CD4-positive, alpha-beta T cell treated with Interleukin-10 for 1 hour (primary cell): Measurements from ENCODE around the gene TMEM131.
"Not testable (repeated sequence)": the region's sequence is repeated elsewhere in the genome, so short reads cannot be mapped to it uniquely, and the experiment has no call there.

Experiments
- DNase-seq: peaks from one replicate; pipeline ENCODE4 v3.0.0-alpha.2; 2020

Gene TMEM131

DNA sequence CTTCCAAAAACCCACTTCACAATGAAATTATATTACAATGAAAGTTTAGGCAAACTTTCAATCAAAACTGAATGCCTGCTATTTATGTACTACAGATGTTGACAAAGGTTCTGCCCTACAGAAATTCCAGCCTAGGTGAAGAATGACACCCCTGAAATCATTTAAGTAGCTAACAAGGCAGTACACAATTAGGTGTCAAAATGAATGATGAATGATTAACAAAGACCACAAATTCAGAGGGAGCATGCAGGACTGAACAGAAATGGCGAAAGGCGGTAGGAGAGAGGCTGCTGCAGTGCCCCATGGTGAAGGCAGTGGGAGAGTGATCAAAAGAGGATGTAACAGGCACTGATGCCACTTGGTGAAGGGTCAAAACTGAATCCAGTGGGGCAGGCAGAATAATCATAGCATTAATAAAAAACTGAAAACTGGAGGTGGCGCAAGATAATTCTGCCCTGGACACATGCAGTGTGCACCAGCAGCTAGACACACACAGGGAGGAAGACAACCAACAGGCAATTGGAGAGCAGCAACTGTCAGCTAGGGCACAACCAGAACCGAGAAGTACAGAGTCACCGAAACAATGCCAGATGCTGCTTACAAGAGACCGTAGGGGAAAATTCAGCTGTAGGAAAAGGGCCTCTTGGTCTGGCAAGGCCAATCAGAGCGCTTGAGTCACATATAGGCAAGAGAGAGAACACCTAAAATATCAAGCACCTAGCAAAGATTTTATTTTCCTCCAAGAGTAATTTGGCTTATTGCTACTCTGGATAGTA is 4.5 kb downstream of the TMEM131 start:
- no peak for DNase-seq

DNA sequence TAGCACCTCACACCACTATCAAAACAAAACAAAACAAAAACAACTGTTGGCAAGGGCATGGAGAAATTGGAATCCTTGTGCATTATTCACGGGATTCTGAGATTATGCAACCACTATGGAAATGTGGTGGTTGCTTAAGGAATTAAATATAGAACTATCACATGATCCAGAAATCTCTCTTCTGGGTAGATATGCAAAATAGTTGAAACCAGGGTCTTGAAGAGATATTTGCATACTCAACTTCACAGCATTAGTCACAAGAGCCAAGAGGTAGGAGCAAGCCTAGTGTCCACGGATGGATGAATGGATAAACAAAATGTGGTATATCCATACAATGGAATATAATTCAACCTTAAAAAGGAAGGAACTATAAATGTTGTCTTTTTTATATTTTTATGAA is 7.0 kb downstream of the TMEM131 start:
- DNase-seq: no peak

DNA sequence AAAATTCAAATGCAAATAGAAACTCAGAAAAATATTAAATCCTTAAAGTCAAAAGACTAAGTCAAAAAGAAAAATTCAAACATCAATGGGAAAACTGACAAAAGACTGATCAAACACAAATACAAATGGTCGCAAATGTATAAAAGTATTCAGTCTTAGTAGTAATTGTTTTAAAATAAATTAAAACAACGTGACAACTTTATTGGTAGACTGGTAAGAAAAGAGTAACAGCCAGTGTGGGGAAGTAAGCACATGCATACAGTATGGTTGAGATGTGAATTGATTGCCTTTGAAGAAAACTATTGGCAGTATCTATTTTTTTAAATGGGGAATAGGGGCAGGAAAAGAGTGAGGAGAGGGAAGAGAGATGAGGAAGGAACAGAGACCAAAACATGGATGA is 9.8 kb downstream of the TMEM131 start:
- no peak for DNase-seq

DNA sequence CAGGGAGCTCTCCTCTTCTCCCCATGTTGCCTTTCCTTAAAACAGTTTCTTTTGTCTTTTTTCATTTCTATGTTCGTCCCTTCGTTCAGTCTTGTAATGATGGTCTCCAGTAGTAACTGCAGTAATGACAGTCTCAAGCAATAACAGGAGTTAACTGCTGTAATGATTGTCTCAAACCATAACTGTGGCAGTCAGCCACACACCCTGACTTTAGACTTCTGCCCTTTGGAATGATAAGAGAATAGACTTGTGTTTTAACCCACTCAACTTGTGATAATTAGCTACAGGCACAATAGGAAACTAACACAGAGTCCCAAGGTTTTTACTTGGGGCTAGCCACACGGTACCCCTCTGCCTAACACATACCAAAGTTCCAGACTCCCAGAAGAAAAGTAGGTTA is 12.1 kb downstream of the TMEM131 start:
- no peak for DNase-seq

DNA sequence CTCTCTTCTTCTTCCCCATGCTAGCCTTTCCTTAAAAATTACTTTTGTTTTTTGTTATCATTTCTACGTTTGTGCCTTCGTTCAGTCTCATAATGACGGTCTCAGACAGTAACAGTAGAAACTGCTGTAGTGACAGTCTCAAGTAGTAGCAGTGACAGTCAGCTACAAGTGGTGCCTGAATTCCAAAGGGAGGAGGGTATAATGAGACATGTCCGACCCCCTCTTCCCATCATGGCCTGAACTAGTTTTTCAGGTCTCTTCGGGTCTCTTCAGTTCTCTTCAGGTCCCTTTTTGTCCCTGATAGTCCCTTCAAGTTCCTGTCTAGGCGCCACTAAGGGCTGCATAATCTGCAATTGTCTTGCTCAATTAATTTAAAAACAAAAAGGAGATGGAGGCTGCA is 12.6 kb downstream of the TMEM131 start:
- no peak for DNase-seq

DNA sequence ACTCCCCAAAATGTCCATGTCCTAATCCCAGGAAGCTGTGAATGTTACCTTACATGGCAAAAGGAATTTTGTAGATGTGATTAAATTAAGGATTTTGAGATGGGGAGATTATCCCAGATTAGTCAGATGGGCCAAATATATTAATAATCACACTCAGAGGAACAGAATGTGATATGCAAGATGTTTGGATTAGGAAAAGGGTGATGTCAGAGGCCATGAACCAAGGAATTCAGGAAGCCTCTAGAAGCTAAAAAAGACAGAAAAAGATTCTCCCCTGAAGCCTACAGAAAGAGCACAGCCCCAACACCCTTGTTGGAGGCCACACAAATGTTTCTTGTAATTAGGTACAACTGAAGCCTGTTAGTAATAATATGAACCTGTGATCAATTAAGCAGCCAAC is 13.1 kb downstream of the TMEM131 start:
- DNase-seq: no peak

DNA sequence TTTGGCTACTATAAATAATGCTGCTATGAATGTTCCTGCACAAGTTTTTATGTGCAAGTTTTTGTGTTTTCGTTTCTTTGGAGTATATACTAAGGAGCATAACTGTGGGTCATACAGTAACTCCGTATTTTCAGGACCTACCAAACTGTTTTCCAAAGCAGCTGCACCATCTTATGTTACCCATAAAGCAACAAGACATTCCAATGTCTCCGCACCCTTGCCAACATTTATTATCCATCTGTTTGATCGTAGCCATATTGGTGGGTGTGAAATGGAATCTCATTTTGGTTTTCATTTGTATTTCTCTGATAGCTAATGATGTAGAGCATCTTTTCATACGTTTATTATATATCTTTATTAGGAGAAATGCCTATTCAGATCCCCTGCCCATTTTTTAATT is 13.8 kb downstream of the TMEM131 start:
- DNase-seq: no peak

DNA sequence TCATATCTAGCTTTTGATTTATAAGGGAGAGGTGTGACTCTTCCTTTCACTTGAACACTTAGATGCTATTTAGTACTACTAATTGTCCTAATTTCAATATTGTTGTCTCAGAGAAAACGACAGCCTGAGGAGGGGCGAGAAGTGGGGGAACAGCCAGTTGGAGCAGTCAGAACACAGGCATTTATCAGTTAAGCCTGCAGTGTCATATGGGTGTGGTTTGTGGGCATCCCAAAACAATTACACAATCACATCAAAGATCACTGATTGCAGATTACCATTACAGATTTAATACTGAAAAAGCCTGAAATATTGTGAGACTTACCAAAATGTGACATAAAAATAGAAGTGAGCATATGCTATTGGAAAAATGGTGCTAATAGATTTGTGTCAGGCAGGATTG is 15.8 kb downstream of the TMEM131 start:
- DNase-seq: no peak

DNA sequence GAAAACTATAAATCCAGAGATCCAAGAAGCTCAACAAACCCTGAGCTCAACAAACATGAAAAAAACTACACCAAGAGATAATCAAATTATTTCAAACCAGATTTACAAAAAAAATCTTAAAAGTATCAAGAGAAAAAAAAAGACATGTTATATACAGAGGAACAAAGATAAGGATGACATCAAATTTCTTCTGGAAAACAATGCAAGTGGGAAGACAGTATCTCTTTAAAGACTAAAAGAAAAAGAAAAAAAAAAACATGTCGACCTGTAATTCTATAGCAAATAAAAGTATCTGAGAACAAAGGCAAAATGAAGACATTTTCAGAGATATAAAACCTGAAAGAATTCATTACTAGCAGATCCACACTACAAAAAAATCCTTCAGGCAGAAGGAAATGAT is 21.3 kb downstream of the TMEM131 start:
- DNase-seq: no peak

DNA sequence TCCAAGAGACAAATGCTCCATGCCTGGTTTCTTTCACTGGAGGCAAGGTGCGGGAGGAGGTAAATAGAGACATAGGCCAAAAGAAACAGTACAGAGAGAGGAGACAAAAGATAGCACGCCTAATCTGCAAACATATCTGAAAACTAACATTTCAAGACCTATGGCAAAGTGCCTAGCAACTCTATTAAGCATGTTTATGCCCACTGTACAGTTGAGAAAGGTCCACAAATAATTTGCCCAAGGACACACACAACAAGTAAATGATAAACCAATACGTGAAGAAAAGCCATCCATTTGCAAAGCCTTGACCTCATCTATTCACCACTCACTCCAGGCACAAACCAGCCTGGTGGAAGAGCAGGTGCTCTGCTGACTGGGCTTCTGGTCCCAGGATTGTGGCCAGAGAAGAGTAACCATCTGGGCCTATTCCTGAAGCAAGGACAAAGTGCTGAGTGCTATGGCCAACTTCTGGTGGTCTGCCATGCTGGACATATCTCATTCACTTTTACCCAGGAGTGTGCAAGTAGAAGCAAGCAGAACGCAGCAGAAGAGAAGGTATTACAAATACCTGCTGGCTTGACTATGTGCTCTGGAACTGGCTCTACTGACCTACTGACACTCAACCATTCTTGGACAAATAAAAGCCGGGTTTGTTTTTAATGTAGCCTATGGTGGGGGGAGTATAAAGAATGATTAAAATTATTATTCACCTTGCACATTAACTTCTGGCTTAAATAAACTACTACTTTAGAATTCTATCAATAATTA is 25.3 kb downstream of the TMEM131 start:
- DNase-seq: no peak

DNA sequence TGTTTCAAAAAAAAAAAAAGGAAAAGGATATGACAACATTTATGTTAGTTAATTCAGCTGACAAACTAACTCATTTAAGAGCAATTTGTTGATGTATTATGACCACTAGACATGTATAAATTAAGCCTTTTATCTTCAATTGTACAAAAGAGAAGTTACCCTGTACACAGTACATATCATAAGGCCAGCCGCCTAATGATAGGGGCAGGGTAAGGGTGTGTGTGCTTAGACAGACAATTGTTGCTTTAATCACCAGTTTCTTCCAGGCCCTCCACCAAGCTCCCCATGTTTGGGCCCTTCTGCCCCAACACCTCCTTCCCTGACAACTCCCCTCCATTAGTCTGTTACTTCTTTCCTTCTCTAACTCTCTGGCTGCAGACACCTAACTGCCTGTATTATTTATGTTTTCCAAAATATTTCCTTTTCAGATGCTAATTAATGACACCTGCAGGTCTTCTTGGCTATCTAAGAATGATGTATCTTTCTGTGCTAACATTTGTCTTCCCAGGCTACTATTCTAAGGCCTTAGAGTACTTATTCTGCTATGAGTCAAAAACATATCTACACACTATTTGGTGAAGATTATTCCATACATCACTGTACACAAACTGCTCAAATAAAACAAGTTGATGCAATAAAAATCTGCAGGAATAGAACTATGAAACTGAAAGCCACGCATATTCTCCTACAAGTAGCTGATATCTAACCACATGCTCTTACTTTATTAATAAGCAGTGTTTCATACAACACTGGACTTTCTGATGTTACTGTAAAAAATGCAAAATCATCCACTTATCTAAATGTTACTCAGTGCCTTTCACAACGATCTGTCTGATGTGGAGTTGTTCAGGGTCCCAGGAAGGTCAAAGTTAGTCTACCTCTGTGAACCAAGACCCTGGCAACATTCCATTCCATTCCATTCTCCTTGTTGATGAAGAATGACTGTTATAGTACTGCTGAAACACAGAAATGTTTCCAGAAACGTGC is 26.4 kb downstream of the TMEM131 start:
- DNase-seq: no peak

DNA sequence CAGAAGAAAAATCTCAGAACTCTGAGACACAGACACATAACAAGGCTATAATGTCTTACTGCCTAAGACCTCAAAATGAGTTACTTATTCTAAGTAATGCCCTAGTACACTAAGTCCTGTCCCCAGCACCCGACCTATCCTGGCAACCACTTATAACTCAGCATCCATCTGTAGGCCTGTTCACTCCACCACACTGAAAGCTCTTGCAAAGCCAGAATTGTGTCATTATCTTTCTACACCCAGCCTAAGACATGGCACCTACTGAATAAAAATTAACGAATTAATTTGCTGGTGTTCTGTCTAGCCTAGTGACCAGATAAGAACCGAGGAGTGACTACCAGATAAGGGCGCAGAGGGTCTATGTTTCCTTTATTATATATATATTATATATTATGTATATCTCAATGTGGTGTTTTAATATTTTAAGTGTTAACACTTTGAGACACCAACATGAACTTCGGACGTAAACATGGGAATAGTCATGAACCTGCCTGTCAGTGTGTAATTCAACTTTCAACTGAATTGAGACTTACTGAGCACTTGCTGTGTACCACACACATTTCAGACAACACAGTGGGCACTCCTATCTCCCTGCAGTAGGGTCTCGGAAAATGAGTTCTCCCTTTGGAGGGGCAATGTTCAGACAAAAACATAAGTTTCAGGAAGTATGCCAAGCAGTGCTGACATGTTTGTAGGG is 27.7 kb downstream of the TMEM131 start:
- no peak for DNase-seq

DNA sequence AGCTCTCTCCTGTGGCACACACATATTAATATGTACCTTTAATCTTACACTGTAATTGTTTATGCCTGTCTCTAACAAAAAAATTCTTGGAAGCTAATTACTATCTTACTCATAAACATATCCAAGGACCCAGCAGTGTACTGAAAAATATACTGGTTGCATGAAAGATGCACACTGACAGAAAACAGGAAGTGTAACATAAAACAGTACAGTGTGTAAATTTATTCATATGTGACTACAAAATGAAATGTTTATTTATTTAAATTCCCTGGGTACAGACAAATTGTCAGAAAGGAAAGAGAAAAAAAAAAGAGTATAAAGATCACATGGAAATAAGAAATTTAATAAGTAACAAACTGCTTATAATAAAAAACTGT is 28.5 kb downstream of the TMEM131 start:
- DNase-seq: no peak

DNA sequence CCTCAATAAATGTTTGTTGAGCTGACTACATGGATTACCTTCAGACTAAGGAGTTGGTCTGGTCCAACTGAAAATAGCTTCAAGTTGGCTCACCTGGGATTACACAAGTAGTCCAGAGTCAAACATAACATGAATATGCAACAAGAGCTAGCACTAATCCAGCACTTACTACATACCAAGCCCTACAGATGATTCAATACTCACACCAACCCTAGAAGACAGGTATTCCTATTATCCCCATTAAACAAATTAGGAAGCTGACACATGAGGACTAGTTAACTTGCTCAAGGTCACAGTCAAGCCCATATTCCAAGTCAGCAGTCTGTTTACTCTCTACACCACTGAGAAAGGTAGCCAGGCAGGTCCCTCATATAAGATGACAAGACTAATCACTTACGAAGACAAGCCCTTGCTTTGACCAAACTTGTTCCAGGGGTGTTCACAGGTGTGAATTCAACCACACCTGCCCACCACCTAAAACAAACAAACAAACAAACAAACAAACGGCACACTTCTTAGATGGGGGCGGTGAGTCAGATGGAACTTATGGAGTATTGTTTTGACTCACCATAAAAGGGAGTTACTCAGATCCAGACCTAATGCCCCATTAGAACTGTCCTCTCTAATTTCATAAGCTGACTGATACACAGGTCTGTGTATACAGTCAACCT is 29.1 kb downstream of the TMEM131 start:
- DNase-seq: no peak

DNA sequence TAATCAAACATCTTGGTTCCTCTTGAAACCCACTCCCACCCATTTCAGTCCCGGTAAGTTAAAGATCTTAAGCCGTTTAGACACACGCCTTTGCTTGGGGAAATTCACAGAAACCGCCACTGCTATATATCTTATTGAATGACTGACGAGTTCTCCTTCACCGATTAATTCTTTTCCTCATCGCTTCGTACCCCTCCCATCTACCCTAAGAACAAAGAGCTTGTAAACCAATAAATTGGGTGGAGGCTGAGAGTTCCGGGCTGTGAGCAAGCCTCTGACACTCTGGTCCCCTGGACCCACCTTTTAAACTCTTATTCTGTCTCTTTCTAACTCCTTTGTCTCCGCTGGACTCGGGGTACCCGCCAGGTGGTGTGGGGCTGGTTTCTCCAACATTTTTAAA is 30.6 kb downstream of the TMEM131 start:
- no peak for DNase-seq

DNA sequence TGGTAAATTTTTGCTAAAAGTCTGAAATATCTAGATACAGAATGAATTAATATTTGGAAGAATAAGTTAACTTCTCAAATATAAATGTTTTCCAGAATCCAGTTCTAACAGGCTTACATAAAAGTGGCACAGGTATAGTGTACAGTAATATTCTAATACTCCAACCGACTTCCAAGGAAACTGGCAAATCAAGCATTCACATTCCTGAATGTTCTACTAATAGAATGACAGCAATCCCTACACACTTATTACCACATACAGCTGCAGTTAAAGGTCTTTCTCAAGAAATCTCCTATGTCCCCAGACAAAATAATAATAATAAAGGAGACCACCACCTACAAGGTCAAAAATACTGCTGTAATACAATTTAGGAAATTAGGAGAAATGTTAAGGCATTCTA is 31.9 kb downstream of the TMEM131 start:
- DNase-seq: no peak

DNA sequence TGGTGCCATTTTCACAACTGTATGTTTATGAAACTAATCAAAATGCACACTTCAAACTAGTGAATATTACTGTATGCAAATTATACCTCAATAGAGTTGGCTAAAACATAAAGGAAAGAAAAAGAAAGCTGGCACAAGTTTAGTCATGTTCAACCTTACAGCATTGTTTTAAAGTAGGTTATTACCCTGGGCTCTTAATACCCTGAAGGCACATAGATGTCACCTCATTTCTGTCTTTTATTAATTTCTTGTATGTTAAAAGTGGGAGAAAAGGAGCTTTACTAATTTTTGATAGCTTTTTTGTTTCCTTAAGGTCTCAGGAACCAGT is 32.7 kb downstream of the TMEM131 start:
- DNase-seq: no peak

DNA sequence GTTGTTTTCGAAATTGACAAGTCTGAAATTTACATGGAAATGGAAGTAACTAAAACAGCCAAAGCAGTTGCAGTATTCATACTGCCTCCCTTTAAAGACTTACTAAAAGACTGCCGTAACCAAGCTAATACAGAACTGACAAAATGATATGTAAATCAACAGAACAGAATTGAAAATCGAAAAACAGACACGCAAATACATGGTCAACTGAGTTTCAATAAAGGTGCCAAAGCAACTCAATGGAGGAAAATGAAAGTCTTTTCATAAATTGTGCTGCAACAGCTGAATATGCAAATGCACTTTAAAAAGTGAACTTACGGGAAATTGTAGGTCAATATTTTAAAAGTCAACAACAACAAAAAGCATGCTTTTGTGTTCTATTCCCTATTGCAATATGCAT is 34.2 kb downstream of the TMEM131 start:
- no peak for DNase-seq

DNA sequence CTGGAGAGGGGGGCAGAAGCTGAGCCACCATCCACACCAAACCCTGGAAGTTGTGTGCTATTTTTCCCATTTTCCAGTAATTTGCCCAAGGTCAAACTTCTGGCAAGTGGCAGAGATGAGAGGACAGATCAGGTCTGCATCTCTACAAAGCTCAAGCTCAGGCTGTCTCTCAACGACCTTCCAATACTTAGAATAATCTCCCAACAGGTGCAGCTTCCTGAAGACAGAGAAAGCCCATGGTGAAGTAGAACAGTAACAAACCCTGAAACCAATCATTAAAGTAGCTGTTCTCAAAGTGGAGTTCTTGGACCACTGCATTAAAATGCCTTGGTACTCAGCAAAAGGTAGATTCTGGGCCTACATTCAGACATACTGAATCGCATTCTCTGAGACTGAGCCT is 37.6 kb downstream of the TMEM131 start:
- DNase-seq: no peak

DNA sequence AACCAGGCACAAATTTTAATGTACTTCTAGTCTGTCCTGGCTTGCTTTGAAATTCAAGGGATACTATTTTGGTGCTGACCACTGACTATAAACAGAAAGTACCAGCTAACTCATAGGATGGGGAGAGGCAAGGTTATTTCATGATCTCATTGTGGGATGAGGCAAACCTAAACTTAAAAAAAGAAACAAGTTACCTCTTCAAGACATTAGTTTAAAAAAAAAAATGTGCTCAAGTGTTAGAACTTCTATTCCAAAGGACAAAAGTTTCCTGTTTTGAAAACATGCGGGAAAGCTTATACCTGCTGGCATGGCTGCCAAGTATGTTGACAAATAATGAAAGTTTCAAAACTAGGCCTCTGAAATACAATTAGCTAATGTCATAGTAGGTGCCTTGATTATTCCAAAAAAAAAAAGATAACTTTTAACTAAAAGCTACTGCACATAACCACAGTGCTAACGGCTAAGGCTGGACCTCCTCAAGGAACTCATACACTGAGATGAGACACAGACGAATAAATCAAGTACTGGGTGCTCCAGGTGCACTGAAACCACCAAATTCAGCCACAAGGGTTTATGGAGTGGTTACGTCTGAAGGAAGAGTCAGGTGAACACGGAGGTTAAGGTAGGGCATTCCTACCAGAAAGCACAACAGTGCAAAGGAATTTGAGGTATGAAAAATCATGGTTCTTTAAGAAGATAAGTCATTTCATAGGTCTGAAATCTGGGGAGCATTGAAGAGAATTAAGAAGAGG is 38.1 kb downstream of the TMEM131 start:
- no peak for DNase-seq

DNA sequence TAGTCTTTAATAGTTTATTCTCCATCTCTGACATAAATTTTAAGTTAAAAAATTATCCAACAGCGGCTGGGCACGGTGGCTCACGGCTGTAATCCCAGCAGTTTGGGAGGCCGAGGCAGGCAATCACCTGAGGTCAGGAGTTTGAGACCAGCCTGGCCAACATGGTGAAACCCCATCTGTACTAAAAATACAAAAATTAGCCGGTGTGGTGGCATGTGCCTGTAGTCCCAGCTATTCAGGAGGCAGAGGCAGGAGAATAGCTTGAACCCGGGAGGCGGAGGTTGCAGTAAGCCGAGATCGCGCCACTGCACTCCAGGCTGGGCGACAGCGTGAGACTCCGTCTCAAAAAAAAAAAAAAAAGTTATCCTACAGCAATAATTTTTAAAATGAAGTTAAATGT is 39.0 kb downstream of the TMEM131 start:
- not testable (repeated sequence) for DNase-seq

DNA sequence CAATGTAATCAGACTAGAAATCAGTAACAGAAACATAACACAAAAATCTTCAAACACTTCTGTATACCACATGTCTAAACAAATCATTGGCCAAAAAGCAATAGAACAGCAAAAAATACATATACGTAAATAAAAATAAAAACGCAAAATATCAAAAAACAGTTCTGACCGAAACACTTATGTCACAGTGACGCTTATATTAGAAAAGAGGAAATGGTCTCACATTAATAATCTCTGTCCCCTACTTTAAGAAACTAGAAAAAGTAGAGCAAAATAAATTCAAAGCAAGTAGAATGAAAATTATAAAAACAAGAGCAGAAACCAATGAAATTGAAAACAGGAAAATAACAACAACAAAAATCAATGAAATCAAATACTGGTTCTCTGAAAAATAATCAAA is 41.9 kb downstream of the TMEM131 start:
- no peak for DNase-seq
